Measurements from ENCODE around the gene FHIT. TPM values are rescaled to one million over a fixed set of nuclear protein-coding genes. Genes with fewer than 3 reads are reported as not detected.

The FHIT gene
- total RNA-seq, 1 donor from 2014 or later, result 11.5 TPM

DNA sequence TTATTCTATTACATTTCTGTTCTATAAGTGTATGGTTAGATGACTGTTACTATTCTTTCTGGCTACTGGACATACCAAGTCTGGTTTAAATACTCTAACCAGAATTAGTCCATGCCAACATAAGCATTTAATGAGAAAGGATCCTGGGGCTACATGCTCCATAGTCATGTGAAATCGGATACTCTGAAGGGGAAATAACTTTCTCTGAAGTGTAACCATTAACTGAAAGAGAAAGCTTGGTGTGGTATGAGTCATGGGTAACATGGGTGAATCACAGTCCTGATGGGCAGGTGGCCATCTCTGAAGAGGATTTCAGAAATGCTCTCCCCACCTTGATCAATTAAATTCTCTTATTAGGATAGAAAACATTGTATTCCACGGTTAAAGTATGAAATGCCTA is 69.4 kb downstream of the FHIT start:
- TF ChIP-seq, protein P1, sequence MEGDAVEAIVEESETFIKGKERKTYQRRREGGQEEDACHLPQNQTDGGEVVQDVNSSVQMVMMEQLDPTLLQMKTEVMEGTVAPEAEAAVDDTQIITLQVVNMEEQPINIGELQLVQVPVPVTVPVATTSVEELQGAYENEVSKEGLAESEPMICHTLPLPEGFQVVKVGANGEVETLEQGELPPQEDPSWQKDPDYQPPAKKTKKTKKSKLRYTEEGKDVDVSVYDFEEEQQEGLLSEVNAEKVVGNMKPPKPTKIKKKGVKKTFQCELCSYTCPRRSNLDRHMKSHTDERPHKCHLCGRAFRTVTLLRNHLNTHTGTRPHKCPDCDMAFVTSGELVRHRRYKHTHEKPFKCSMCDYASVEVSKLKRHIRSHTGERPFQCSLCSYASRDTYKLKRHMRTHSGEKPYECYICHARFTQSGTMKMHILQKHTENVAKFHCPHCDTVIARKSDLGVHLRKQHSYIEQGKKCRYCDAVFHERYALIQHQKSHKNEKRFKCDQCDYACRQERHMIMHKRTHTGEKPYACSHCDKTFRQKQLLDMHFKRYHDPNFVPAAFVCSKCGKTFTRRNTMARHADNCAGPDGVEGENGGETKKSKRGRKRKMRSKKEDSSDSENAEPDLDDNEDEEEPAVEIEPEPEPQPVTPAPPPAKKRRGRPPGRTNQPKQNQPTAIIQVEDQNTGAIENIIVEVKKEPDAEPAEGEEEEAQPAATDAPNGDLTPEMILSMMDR (IDR thresholded peaks at IDR 0.05; ENCODE audit: insufficient read depth, low read length, poor library complexity, severe bottlenecking), result no peak
- Histone ChIP-seq H3K4me3 (ENCODE audit: low read depth, low read length) (no peak overlapping the region), H3K27me3 (ENCODE audit: control insufficient read depth, insufficient read depth, low read length) (no peaks in the 10 kb centered on the region), H3K36me3 (ENCODE audit: control insufficient read depth, insufficient read depth, low read length) (no peaks in the 10 kb centered on the region)
- DNase-seq (ENCODE audit: low read depth), result peak; percentile 84

DNA sequence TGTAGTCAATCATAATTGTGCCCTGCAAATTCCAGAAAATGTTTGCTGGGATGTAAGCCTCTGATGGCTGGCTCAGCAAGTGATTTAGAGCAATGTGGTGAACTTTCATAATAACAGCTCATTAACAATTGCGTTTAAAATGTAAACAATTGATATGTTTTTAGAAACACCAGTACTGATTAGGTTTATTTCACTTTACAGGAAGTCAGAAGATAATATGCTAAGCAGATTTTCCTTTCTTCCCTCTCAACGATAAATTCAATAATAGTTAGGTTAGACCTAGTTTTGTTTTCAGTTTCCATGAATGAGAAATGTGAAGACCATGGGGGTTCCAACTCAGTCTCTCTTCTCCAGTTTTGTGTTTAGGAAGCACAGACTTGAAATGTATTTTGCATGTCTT is 71.0 kb downstream of the FHIT start:
- TF ChIP-seq, protein P1 (IDR thresholded peaks at IDR 0.05; ENCODE audit: insufficient read depth, low read length, poor library complexity, severe bottlenecking), result no peak
- no peak overlapping the region for H3K4me3 ChIP-seq (ENCODE audit: low read depth, low read length)
- no peak for DNase-seq (ENCODE audit: low read depth)
- H3K27me3 ChIP-seq (ENCODE audit: control insufficient read depth, insufficient read depth, low read length), result no peaks in the 10 kb centered on the region
- H3K36me3 ChIP-seq (ENCODE audit: control insufficient read depth, insufficient read depth, low read length), result no peaks in the 10 kb centered on the region

DNA sequence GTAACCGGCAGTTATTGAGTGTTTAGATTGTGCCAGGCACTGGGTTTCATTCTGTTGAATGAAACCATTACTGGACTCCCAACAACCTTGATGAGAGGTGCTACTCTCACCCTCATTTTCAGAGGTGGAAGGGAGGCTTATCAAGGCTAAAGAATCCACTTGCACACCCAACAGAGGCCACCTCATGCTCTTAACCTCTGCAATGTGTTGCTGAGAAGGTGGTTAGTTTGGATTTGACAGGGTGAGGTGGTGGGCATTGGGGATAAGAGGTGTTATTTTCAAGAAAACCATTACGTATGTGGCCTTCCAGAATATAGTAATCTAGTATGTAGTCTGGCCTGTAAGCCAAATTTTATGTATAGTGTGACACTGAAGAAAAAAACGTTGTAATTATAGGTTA is 73.1 kb downstream of the FHIT start:
- DNase-seq (ENCODE audit: low read depth), result no peak
- TF ChIP-seq, protein P1 (IDR thresholded peaks at IDR 0.05; ENCODE audit: insufficient read depth, low read length, poor library complexity, severe bottlenecking), result no peak
- Histone ChIP-seq H3K36me3 (ENCODE audit: control insufficient read depth, insufficient read depth, low read length) (no peaks in the 10 kb centered on the region), H3K27me3 (ENCODE audit: control insufficient read depth, insufficient read depth, low read length) (no peaks in the 10 kb centered on the region), H3K4me3 (ENCODE audit: low read depth, low read length) (no peak overlapping the region)

DNA sequence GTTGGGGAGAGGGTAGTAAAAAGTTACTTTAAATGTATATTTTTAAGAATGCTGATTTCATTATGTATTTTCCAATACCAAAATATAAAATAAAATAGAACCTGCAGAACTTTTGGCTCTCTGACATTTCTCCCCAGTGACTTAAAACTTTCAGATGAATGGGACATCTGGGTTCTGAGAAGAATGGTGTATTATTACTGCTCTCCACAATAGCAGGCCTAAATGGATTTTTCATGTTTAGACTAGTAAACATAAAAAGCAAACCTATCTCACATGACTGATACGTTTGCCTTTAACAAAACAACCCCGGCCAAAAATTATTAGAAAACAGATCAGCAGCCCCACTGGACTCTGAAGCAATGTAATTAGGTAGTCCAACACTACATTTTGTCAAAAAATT is 73.8 kb downstream of the FHIT start:
- no peak for DNase-seq (ENCODE audit: low read depth)
- H3K36me3 ChIP-seq (ENCODE audit: control insufficient read depth, insufficient read depth, low read length), result no peaks in the 10 kb centered on the region
- no peaks in the 10 kb centered on the region for H3K27me3 ChIP-seq (ENCODE audit: control insufficient read depth, insufficient read depth, low read length)
- TF ChIP-seq, protein P1 (IDR thresholded peaks at IDR 0.05; ENCODE audit: insufficient read depth, low read length, poor library complexity, severe bottlenecking), result no peak
- no peak overlapping the region for H3K4me3 ChIP-seq (ENCODE audit: low read depth, low read length)

DNA sequence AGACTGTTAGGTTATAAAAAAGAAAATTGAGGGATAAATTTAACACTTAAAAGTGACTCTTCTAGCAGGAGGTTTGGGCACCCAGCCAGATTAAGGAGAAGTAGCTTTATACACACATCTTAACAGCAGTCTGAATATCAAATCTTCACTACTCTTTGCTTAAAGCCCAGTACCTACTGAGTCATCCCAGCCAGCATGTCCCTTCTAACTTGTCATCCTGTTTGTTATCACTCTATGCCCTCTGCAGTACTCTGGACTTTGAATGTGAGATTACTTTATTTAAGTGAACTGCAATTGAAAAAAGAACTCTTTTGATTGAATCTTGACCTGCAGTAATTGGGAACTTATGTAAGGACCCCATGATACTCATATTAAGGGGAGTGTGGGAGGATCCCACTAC is 77.6 kb downstream of the FHIT start:
- no peaks in the 10 kb centered on the region for H3K36me3 ChIP-seq (ENCODE audit: control insufficient read depth, insufficient read depth, low read length)
- H3K27me3 ChIP-seq (ENCODE audit: control insufficient read depth, insufficient read depth, low read length), result no peaks in the 10 kb centered on the region
- DNase-seq (ENCODE audit: low read depth), result no peak
- no peak overlapping the region for H3K4me3 ChIP-seq (ENCODE audit: low read depth, low read length)
- TF ChIP-seq, protein P1 (IDR thresholded peaks at IDR 0.05; ENCODE audit: insufficient read depth, low read length, poor library complexity, severe bottlenecking), result no peak

DNA sequence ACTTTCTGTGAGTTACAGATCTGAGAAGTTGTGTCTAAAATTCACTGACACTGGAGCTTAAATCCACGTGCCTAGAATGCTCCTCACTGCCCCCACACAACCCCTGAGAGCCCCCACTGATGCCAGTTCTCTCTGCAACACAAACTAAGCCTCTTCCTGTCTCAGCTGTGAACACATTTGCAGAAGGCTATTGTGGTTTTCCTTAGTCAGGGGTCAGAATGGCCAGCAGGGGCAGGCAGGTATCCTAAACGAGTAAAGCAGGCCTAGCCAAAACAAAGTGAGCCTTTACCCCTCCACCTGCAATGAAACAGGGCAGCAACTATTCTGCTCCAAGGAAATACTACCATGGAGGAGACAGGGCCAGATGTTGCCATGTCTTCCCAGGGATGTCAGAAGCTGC is 78.6 kb downstream of the FHIT start:
- DNase-seq (ENCODE audit: low read depth), result no peak
- H3K27me3 ChIP-seq (ENCODE audit: control insufficient read depth, insufficient read depth, low read length), result no peaks in the 10 kb centered on the region
- H3K36me3 ChIP-seq (ENCODE audit: control insufficient read depth, insufficient read depth, low read length), result no peaks in the 10 kb centered on the region
- TF ChIP-seq, protein P1 (IDR thresholded peaks at IDR 0.05; ENCODE audit: insufficient read depth, low read length, poor library complexity, severe bottlenecking), result peak; percentile 46
- no peak overlapping the region for H3K4me3 ChIP-seq (ENCODE audit: low read depth, low read length)

All from kidney epithelial cell (primary cell).